A549 (cell line): ENCODE data around the gene GABPA. TPM values are rescaled to one million over a fixed set of nuclear protein-coding genes. Genes with fewer than 3 reads are reported as not detected.

ENCODE experiments used
- ATAC-seq, 2 experiments: fragments of 200-7000 bp in 1 of 2; fragments of >200 bp in 1 of 2; cut with Nextera tagmentation in 1 of 2; cut with Tn5 transposase in 1 of 2; 3 replicates each; pipeline versions ENCODE4 v1.8.0 to v1.9.1; 2018 to 2020; ENCODE audit warnings: mild to moderate bottlenecking in 1 of 2, moderate library complexity in 1 of 2
- CTCF ChIA-PET: fragments of 300-600 bp; sonication (Branson Sonifier 250); formaldehyde crosslinking; extraction: SDS; loops from one replicate; lab custom pipeline; 2021; ENCODE audit warnings: antibody characterized with exemption, inconsistent platforms; lab: Yijun Ruan, JAX
- POLR2A ChIA-PET: fragments of 350-600 bp; formaldehyde crosslinking; extraction: SDS; loops from one replicate; lab custom pipeline; 2021; ENCODE audit warnings: antibody characterized with exemption, inconsistent platforms; lab: Yijun Ruan, JAX
- DNase-seq, 2 experiments: peaks; one replicate each; pipeline versions ENCODE4 v3.0.0 to v3.0.0-alpha.2; 2011 to 2016; ENCODE audit warnings: low read depth in 1 of 2, low spot score in 1 of 2
- FAIRE-seq: peaks from 2 replicates; lab custom pipeline; 2011; peaks lifted over from hg19 to GRCh38; lab: Jason Lieb, UNC
- H3K27ac ChIP-seq, 2 experiments: fragments of >200 bp; sonication (Bioruptor Twin); formaldehyde crosslinking; 3 replicates each; pipeline ENCODE4 v1.5.1; 2016 to 2017
- H3K4me1 ChIP-seq: fragments of >200 bp; sonication (Bioruptor Twin); formaldehyde crosslinking; 3 replicates; pipeline ENCODE4 v1.6.1; 2016
- H3K4me2 ChIP-seq: fragments of >200 bp; sonication (Bioruptor Twin); formaldehyde crosslinking; 3 replicates; pipeline ENCODE4 v1.6.1; 2016
- H3K4me3 ChIP-seq: fragments of >200 bp; sonication (Bioruptor Twin); formaldehyde crosslinking; 3 replicates; pipeline ENCODE4 v1.5.1; 2016
- H3K9me3 ChIP-seq: fragments of >200 bp; sonication (Bioruptor Twin); formaldehyde crosslinking; 3 replicates; pipeline ENCODE4 v1.6.1; 2016
- CEBPB ChIP-seq, 2 experiments: fragments of >200 bp in 1 of 2; sonication (Bioruptor Twin) in 1 of 2; formaldehyde crosslinking in 1 of 2; IDR thresholded peaks; 2 replicates each; pipeline ENCODE4 v1.6.1; 2012 to 2016
- CHD2 ChIP-seq: fragments of 150-350 bp; IDR thresholded peaks from 2 replicates; pipeline ENCODE4 v1.6.1; 2014; ENCODE audit warnings: low read length; ENCODE audit not compliant: partially characterized antibody
- EHF ChIP-seq: fragments of 250-450 bp; sonication (Bioruptor Pico); IDR thresholded peaks from 2 replicates; pipeline ENCODE4 v1.5.0; 2020; ENCODE audit warnings: mild to moderate bottlenecking
- EHMT2 ChIP-seq: fragments of 200-600 bp; sonication (generic); IDR thresholded peaks from 2 replicates; pipeline ENCODE4 v1.6.1; 2016; ENCODE audit warnings: antibody characterized with exemption, low read depth, mild to moderate bottlenecking, moderate library complexity
- EP300 ChIP-seq, 2 experiments: fragments of >200 bp; sonication (Bioruptor Twin); formaldehyde crosslinking; IDR thresholded peaks; 2 replicates in 1 of 2; 3 replicates in 1 of 2; pipeline ENCODE4 v1.6.1; 2016 to 2017
- ESRRA ChIP-seq: fragments of 150-350 bp; IDR thresholded peaks from 2 replicates; pipeline ENCODE4 v1.6.1; 2014; ENCODE audit warnings: mild to moderate bottlenecking, low read length, borderline replicate concordance
- FOSB ChIP-seq: fragments of 250-450 bp; sonication (Bioruptor Pico); IDR thresholded peaks from 2 replicates; pipeline ENCODE4 v1.5.0; 2020; ENCODE audit warnings: mild to moderate bottlenecking, moderate library complexity
- FOXS1 ChIP-seq: fragments of 250-450 bp; sonication (Bioruptor Pico); IDR thresholded peaks from 2 replicates; pipeline ENCODE4 v1.5.0; 2020; ENCODE audit warnings: mild to moderate bottlenecking, moderate library complexity
- GATA3 ChIP-seq: IDR thresholded peaks from 2 replicates; pipeline ENCODE4 v1.6.1; 2012; ENCODE audit warnings: borderline replicate concordance
- HEYL ChIP-seq: fragments of 250-450 bp; sonication (Bioruptor Pico); IDR thresholded peaks from 2 replicates; pipeline ENCODE4 v1.8.0; 2021; ENCODE audit warnings: mild to moderate bottlenecking, moderate library complexity
- JUN ChIP-seq, 2 experiments: fragments of >200 bp; sonication (Bioruptor Twin); formaldehyde crosslinking; IDR thresholded peaks; 2 replicates in 1 of 2; 3 replicates in 1 of 2; pipeline ENCODE4 v1.6.1; 2016 to 2017
- KDM1A ChIP-seq: fragments of 200-600 bp; sonication (generic); IDR thresholded peaks from 2 replicates; pipeline ENCODE4 v1.6.1; 2016; ENCODE audit warnings: low read depth, mild to moderate bottlenecking
- MAFK ChIP-seq: fragments of 450-650 bp; IDR thresholded peaks from 2 replicates; pipeline ENCODE4 v1.6.1; 2014; ENCODE audit not compliant: partially characterized antibody
- MAZ ChIP-seq: fragments of 150-350 bp; IDR thresholded peaks from 2 replicates; pipeline ENCODE4 v1.6.1; 2014; ENCODE audit warnings: antibody characterized with exemption, low read depth, low read length, borderline replicate concordance
- MYC ChIP-seq: IDR thresholded peaks from 2 replicates; pipeline ENCODE4 v1.6.1; 2012; ENCODE audit warnings: mild to moderate bottlenecking, inconsistent platforms, low read length, improper control_type of control experiment, borderline replicate concordance
- NR3C1 ChIP-seq: fragments of >200 bp; sonication (Bioruptor Twin); formaldehyde crosslinking; IDR thresholded peaks from 3 replicates; pipeline ENCODE4 v1.6.1; 2017
- RAD21 ChIP-seq, 2 experiments: fragments of >200 bp in 1 of 2; sonication (Bioruptor Twin) in 1 of 2; formaldehyde crosslinking in 1 of 2; IDR thresholded peaks in 1 of 2; conservative IDR thresholded peaks in 1 of 2; 2 replicates in 1 of 2; 3 replicates in 1 of 2; pipeline ENCODE4 v1.6.1; 2012 to 2018; ENCODE audit warnings: inconsistent platforms in 1 of 2
- RFX5 ChIP-seq: fragments of 450-650 bp; IDR thresholded peaks from 2 replicates; pipeline ENCODE4 v1.7.1; 2014; ENCODE audit warnings: antibody characterized with exemption, mild to moderate bottlenecking, moderate library complexity
- SMC3 ChIP-seq: fragments of >200 bp; sonication (Bioruptor Twin); formaldehyde crosslinking; IDR thresholded peaks from 3 replicates; pipeline ENCODE4 v1.6.1; 2018; ENCODE audit warnings: inconsistent platforms
- SREBF2 ChIP-seq: fragments of 450-650 bp; IDR thresholded peaks from 2 replicates; pipeline ENCODE4 v1.6.1; 2014; ENCODE audit warnings: mild to moderate bottlenecking, moderate library complexity
- TP53 ChIP-seq: fragments of 250-450 bp; sonication (Bioruptor Pico); IDR thresholded peaks from 2 replicates; pipeline ENCODE4 v1.5.0; 2021; ENCODE audit warnings: mild to moderate bottlenecking, moderate library complexity
- ZC3H11A ChIP-seq: fragments of 450-650 bp; IDR thresholded peaks from 2 replicates; pipeline ENCODE4 v1.6.1; 2014; ENCODE audit warnings: antibody characterized with exemption, mild to moderate bottlenecking
- ZSCAN20 ChIP-seq: fragments of 250-450 bp; sonication (Bioruptor Pico); IDR thresholded peaks from 2 replicates; pipeline ENCODE4 v1.8.0; 2022; ENCODE audit warnings: mild to moderate bottlenecking, moderate library complexity
- WGBS: methylation state at CpG from one replicate; pipeline ENCODE4 v1.1.6; 2017; ENCODE audit errors: missing lambda C conversion rate; 5-methylcytosine and 5-hydroxymethylcytosine counted together
- polyA plus RNA-seq, 4 experiments: library from polyadenylated mRNA; depleted of rRNA in 3 of 4; stranded (reverse); fragments of >200 nt; fragmentation: RNase III in 1 of 4; extraction: RNeasy Plus Mini Kit Qiagen cat#74134 plus additional on column Dnase treatment in 1 of 4; gene quantifications; 2 replicates in 3 of 4; 3 replicates in 1 of 4; pipeline ENCODE4 v1.2.3, GENCODE V29; 2011 to 2017
- TF ChIP-seq, protein P1 (sequence below): fragments of 450-650 bp; IDR thresholded peaks from 2 replicates; pipeline ENCODE4 v1.6.1; 2014; ENCODE audit warnings: antibody characterized with exemption
- TF ChIP-seq, protein P2 (sequence below): fragments of 200-600 bp; sonication (generic); IDR thresholded peaks from 2 replicates; pipeline ENCODE4 v1.6.1; 2016; ENCODE audit warnings: antibody characterized with exemption, mild to moderate bottlenecking, moderate library complexity
- TF ChIP-seq, protein P3 (sequence below): fragments of >200 bp; sonication (Bioruptor Twin); formaldehyde crosslinking; IDR thresholded peaks from 3 replicates; pipeline ENCODE4 v1.5.1; 2016
- TF ChIP-seq, protein P4 (sequence below): fragments of >200 bp; sonication (Bioruptor Twin); formaldehyde crosslinking; IDR thresholded peaks from 2 replicates; pipeline ENCODE4 v1.6.1; 2016
- TF ChIP-seq, protein P5 (sequence below): fragments of 250-450 bp; sonication (Bioruptor Pico); IDR thresholded peaks from 2 replicates; pipeline ENCODE4 v1.5.0; 2020; ENCODE audit warnings: low read depth, mild to moderate bottlenecking, moderate library complexity

The GABPA gene
- polyA plus RNA-seq, 2 of the 4 experiments (the other 2 are of a cell fraction): 7.3 to 17.3 TPM

DNA sequence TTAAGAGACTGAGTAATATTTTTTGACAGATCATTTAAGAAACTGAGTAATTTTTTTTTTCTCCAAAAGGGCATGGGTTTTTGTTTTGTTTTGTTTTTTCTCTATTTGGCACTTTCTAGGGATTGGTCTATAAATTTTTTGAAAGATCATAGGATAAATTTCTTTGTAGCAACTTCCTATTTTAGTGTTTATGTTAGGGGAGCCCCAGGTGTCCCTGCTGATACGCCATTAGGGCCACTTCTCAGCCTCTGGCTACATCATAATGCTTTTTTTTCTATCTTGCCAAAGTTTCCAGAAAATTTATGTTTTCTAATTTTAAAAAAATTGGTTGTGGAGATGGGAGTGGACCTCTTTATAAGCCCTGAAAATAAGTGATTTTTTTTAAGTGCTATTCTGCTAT lies 2.6 kb downstream of the GABPA start:
- H3K9me3 ChIP-seq: no peaks in the 10 kb centered on the region
- DNase-seq (no peak), FAIRE-seq (no peak), ATAC-seq (no peak)
- 95% methylated on average over 1 of the region's 1 CpG for WGBS
- no peak overlapping the region for H3K4me2 ChIP-seq
- CTCF ChIA-PET: no interaction called here
- H3K27ac ChIP-seq: no peak overlapping the region
- peaks cover 8% of the 10 kb centered on the region; the same call in 1 of the 3 replicates for H3K4me1 ChIP-seq
- TF ChIP-seq, protein P1, sequence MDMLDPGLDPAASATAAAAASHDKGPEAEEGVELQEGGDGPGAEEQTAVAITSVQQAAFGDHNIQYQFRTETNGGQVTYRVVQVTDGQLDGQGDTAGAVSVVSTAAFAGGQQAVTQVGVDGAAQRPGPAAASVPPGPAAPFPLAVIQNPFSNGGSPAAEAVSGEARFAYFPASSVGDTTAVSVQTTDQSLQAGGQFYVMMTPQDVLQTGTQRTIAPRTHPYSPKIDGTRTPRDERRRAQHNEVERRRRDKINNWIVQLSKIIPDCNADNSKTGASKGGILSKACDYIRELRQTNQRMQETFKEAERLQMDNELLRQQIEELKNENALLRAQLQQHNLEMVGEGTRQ: no peak
- TF ChIP-seq EHMT2 (no peak), HEYL (CRISPR knock-in tag) (no peak), GATA3 (no peak), ESRRA (no peak), CEBPB (IDR thresholded peaks at IDR 0.05) (no peak), CHD2 (no peak), RFX5 (no peak), ZC3H11A (no peak), RAD21 (conservative IDR thresholded peaks at IDR 0.05 in 1 of 2, IDR thresholded peaks at IDR 0.05 in 1 of 2) (no peak), SMC3 (no peak), ZSCAN20 (CRISPR knock-in tag) (no peak), TP53 (no peak), FOXS1 (CRISPR knock-in tag) (no peak), NR3C1 (no peak), MAFK (no peak), FOSB (CRISPR knock-in tag) (no peak)
- TF ChIP-seq, protein P2, sequence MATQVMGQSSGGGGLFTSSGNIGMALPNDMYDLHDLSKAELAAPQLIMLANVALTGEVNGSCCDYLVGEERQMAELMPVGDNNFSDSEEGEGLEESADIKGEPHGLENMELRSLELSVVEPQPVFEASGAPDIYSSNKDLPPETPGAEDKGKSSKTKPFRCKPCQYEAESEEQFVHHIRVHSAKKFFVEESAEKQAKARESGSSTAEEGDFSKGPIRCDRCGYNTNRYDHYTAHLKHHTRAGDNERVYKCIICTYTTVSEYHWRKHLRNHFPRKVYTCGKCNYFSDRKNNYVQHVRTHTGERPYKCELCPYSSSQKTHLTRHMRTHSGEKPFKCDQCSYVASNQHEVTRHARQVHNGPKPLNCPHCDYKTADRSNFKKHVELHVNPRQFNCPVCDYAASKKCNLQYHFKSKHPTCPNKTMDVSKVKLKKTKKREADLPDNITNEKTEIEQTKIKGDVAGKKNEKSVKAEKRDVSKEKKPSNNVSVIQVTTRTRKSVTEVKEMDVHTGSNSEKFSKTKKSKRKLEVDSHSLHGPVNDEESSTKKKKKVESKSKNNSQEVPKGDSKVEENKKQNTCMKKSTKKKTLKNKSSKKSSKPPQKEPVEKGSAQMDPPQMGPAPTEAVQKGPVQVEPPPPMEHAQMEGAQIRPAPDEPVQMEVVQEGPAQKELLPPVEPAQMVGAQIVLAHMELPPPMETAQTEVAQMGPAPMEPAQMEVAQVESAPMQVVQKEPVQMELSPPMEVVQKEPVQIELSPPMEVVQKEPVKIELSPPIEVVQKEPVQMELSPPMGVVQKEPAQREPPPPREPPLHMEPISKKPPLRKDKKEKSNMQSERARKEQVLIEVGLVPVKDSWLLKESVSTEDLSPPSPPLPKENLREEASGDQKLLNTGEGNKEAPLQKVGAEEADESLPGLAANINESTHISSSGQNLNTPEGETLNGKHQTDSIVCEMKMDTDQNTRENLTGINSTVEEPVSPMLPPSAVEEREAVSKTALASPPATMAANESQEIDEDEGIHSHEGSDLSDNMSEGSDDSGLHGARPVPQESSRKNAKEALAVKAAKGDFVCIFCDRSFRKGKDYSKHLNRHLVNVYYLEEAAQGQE: no peak
- TF ChIP-seq, protein P3, sequence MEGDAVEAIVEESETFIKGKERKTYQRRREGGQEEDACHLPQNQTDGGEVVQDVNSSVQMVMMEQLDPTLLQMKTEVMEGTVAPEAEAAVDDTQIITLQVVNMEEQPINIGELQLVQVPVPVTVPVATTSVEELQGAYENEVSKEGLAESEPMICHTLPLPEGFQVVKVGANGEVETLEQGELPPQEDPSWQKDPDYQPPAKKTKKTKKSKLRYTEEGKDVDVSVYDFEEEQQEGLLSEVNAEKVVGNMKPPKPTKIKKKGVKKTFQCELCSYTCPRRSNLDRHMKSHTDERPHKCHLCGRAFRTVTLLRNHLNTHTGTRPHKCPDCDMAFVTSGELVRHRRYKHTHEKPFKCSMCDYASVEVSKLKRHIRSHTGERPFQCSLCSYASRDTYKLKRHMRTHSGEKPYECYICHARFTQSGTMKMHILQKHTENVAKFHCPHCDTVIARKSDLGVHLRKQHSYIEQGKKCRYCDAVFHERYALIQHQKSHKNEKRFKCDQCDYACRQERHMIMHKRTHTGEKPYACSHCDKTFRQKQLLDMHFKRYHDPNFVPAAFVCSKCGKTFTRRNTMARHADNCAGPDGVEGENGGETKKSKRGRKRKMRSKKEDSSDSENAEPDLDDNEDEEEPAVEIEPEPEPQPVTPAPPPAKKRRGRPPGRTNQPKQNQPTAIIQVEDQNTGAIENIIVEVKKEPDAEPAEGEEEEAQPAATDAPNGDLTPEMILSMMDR: no peak
- TF ChIP-seq, protein P4, sequence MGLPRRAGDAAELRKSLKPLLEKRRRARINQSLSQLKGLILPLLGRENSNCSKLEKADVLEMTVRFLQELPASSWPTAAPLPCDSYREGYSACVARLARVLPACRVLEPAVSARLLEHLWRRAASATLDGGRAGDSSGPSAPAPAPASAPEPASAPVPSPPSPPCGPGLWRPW: no peak
- TF ChIP-seq, all 56 proteins: peak for 0
- no peak overlapping the region for H3K4me3 ChIP-seq
- POLR2A ChIA-PET: no interaction called here

DNA sequence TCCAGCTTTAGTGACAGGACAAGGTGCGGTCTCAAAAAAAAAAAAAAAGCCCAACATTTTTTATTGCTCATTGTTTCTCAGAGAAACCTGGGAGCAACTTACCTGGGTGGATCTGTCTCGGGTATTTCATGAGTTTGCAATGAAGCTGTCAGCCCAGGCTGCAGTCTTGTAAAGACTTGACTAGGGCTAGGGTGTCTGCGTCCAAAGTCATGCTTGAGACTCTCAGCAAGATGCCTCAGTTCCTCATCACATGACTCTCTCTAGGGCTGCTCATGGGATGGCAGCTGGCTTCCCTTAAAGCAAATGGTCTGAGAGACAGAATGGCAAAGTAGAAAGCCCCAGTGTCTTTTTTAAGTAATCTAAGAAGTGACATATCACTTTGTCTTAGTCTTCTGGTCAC lies 8.1 kb downstream of the GABPA start:
- Histone ChIP-seq H3K9me3 (no peaks in the 10 kb centered on the region), H3K4me2 (no peak overlapping the region), H3K4me3 (no peak overlapping the region), H3K27ac (no peak overlapping the region), H3K4me1 (no peaks in the 10 kb centered on the region)
- no peak for DNase-seq
- FAIRE-seq: no peak
- TF ChIP-seq SREBF2 (no peak), EP300 (IDR thresholded peaks at IDR 0.05) (no peak), EHF (CRISPR knock-in tag) (no peak), GATA3 (no peak), JUN (IDR thresholded peaks at IDR 0.05) (no peak), HEYL (CRISPR knock-in tag) (no peak), FOSB (CRISPR knock-in tag) (no peak), NR3C1 (no peak), CEBPB (IDR thresholded peaks at IDR 0.05) (no peak), CHD2 (no peak), MAZ (no peak), KDM1A (no peak), MYC (no peak)
- TF ChIP-seq, protein P5, sequence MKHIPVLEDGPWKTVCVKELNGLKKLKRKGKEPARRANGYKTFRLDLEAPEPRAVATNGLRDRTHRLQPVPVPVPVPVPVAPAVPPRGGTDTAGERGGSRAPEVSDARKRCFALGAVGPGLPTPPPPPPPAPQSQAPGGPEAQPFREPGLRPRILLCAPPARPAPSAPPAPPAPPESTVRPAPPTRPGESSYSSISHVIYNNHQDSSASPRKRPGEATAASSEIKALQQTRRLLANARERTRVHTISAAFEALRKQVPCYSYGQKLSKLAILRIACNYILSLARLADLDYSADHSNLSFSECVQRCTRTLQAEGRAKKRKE: no peak
- ATAC-seq: no peak
- POLR2A ChIA-PET: no interaction called here
- CTCF ChIA-PET: no interaction called here
- 87% methylated on average over 3 of the region's 3 CpGs for WGBS
